ENCODE data around the gene GATA1. TPM values are rescaled to one million over a fixed set of nuclear protein-coding genes. Genes with fewer than 3 reads are reported as not detected.

The GATA1 gene
- total RNA-seq: 0.44 TPM

DNA sequence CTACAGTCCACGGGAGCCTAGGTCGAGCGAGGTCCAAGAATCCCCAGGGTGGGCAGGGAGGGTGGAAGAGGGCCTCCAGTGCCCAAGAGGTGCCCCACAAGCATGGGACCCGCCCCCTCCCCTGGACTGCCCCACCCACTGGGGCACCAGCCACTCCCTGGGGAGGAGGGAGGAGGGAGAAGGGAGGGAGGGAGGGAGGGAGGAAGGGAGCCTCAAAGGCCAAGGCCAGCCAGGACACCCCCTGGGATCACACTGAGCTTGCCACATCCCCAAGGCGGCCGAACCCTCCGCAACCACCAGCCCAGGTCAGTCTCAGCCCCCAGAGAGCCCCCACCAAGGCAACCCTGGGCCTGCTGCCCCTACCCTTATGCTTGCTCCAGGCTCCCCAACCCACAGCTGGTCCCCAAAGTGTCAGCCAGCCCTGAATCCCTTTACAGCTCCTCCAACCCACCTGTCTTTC lies at the start of gene GATA1:
GATA1 (plus strand) TSS at position 250 of the 460 bp plus-strand sequence. CDS start 4,520 bp downstream, outside the sequence.

GRCh38 chrX:48761674-48762471 lies 24.5 kb upstream of the GATA1 start, which contains the start of gene GLOD5:
Gene GLOD5 (plus strand): TSS chrX:48761747. CDS start chrX:48761791, 44 bp downstream.

DNA sequence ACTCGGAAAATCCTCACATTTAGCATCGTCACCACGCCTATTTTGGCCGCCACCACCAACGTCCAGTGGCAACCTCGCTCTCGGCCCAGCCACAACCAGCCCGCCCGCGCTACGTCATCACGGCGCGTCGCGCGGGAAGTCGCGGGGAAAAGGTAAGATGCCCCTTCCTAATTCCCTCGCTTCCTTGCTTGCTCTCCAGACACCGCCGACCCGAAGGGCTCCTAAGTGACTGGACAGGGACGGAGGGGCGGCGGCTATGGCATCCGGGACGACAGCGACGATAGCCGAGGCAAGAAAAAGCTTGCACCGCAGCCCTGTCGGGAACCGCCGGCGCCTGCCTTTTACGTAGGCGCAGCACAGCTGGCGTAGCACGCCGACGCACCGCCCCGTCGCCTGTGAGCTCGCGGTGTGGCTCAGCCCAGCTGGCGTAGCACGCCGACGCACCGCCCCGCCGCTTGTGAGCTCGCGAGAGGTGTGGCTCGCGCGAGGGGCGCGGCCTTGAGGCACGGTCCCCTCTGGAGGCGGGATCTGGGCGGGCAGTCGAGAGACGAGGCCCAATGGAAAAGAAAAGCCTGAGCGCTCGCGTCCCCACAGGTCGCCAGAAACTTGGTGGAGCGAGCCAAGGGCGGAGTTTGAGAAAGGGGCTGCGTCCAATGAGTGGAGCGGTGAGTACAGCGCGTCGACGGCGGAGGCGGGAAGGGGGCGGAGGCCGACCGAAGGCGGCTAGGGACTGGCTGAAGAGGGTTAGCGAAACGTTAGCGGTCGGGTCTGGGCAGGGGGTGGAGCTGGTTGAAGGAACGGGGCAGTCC lies 15.1 kb downstream of the GATA1 start, which contains the start of gene HDAC6:
HDAC6 (plus strand) TSS at position 788 of the 809 bp plus-strand sequence. CDS start 626 bp downstream, outside the sequence.

GRCh38 chrX:48826135-48826875 lies 39.9 kb downstream of the GATA1 start, which contains the start of gene ERAS:
Gene ERAS (plus strand): TSS chrX:48826513. CDS start chrX:48829124, 2,611 bp downstream.

GRCh38 chrX:48835524-48836329 lies 49.3 kb downstream of the GATA1 start, which contains the start of gene PCSK1N:
Gene PCSK1N (minus strand): TSS chrX:48835610. CDS start chrX:48835532, 78 bp downstream.

Other genes starting within 250 kb of the GATA1 start
- gene TBC1D25, start 246.9 kb upstream of the GATA1 start, total RNA-seq: 10.0 TPM
- 124 TPM for gene RBM3, start 212.1 kb upstream of the GATA1 start, total RNA-seq
- gene WDR13, start 189.1 kb upstream of the GATA1 start, total RNA-seq: 83.1 TPM
- 3.5 TPM for gene WAS, start 102.8 kb upstream of the GATA1 start, total RNA-seq
- gene SUV39H1, start 89.9 kb upstream of the GATA1 start, total RNA-seq: 4.3 TPM
- gene GLOD5, start 24.8 kb upstream of the GATA1 start, total RNA-seq: not detected
- gene HDAC6, start 15.5 kb downstream of the GATA1 start, total RNA-seq: 147 TPM
- not detected for gene ERAS, start 39.9 kb downstream of the GATA1 start, total RNA-seq
- 46.4 TPM for gene PCSK1N, start 49.0 kb downstream of the GATA1 start, total RNA-seq
- gene TIMM17B, start 111.2 kb downstream of the GATA1 start, total RNA-seq: 36.3 TPM
- 53.1 TPM for gene PQBP1, start 111.3 kb downstream of the GATA1 start, total RNA-seq
- 9.0 TPM for gene SLC35A2, start 125.1 kb downstream of the GATA1 start, total RNA-seq
- 8.4 TPM for gene PIM2, start 132.4 kb downstream of the GATA1 start, total RNA-seq
- 35.0 TPM for gene OTUD5, start 171.0 kb downstream of the GATA1 start, total RNA-seq
- 3.6 TPM for gene KCND1, start 185.3 kb downstream of the GATA1 start, total RNA-seq
- gene GRIPAP1, start 215.7 kb downstream of the GATA1 start, total RNA-seq: 46.4 TPM